ENCODE data around the gene PARP6.

The PARP6 gene

GRCh38 chr15:72249142-72249810, 23.1 kb downstream of the PARP6 start:
- H3K27me3 Mint-ChIP-seq, result no peaks in the 10 kb centered on the region
- H3K4me1 Mint-ChIP-seq (ENCODE audit: low read depth), result no peaks in the 10 kb centered on the region
- peaks cover 57% of the 10 kb centered on the region for H3K36me3 Mint-ChIP-seq (ENCODE audit: low read depth)
- no peak overlapping the region for H3K4me3 Mint-ChIP-seq
- H3K27ac Mint-ChIP-seq, result no peak overlapping the region
- no peaks in the 10 kb centered on the region for H3K9me3 Mint-ChIP-seq

GRCh38 chr15:72248514-72248913, 23.8 kb downstream of the PARP6 start:
- H3K4me1 Mint-ChIP-seq (ENCODE audit: low read depth), result no peaks in the 10 kb centered on the region
- H3K36me3 Mint-ChIP-seq (ENCODE audit: low read depth), result peaks cover 59% of the 10 kb centered on the region
- H3K27me3 Mint-ChIP-seq, result no peaks in the 10 kb centered on the region
- H3K27ac Mint-ChIP-seq, result no peak overlapping the region
- no peaks in the 10 kb centered on the region for H3K9me3 Mint-ChIP-seq
- no peak overlapping the region for H3K4me3 Mint-ChIP-seq

- Mint-ChIP-seq H3K4me1 (ENCODE audit: low read depth) (peaks cover 19% of the 10 kb centered on the region), H3K27me3 (no peaks in the 10 kb centered on the region), H3K27ac (no peak overlapping the region), H3K9me3 (no peaks in the 10 kb centered on the region), H3K4me3 (no peak overlapping the region), H3K36me3 (ENCODE audit: low read depth) (peaks cover 58% of the 10 kb centered on the region)
Observed at GRCh38 chr15:72242775-72243370, 29.5 kb downstream of the PARP6 start.

DNA sequence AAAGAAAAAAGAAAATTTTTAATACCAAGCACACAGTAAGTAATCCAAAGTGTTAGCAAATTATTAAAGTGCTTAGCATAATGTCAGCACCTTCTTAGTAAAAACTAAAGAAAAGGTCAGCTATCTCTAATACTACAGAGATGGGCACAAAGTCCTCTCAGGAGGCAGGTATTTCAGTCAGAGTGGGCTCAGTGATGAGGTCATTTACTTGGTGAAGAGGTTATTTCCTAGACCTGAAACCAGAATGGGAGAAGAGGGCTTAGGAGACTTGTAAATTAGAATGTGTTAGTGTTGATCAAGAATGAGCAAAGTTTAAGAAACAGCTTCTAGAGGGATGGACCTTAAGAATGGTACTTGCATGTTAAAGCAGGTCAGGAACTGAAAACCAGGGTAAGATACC, 32.7 kb downstream of the PARP6 start:
- Mint-ChIP-seq H3K27me3 (peaks cover 3% of the 10 kb centered on the region), H3K4me1 (ENCODE audit: low read depth) (peaks cover 37% of the 10 kb centered on the region), H3K27ac (peak overlapping the region; percentile 17), H3K4me3 (no peak overlapping the region), H3K9me3 (no peaks in the 10 kb centered on the region), H3K36me3 (ENCODE audit: low read depth) (peaks cover 53% of the 10 kb centered on the region)

DNA sequence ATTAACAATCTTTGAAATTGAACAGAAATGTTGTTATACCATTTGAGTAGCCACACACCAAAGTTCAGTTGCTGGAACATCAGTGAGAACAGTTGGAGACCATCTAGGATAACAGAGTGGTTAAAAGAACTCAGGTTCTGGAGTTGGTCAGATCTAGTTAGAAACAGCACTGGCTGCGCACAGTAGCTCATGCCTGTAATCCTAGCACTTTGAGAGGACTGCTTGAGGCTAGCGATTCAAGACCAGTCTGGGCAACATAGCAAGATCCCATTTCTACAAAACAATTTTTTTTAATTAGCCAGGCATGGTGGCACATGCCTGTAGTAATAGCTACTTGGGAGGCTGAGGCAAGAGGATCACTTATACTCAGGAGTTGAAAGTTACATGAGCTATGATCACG, 33.8 kb downstream of the PARP6 start:
- Mint-ChIP-seq H3K9me3 (no peaks in the 10 kb centered on the region), H3K27me3 (peaks cover 3% of the 10 kb centered on the region), H3K4me1 (ENCODE audit: low read depth) (peaks cover 37% of the 10 kb centered on the region), H3K36me3 (ENCODE audit: low read depth) (peaks cover 42% of the 10 kb centered on the region), H3K4me3 (no peak overlapping the region), H3K27ac (peak overlapping the region; percentile 61)

DNA sequence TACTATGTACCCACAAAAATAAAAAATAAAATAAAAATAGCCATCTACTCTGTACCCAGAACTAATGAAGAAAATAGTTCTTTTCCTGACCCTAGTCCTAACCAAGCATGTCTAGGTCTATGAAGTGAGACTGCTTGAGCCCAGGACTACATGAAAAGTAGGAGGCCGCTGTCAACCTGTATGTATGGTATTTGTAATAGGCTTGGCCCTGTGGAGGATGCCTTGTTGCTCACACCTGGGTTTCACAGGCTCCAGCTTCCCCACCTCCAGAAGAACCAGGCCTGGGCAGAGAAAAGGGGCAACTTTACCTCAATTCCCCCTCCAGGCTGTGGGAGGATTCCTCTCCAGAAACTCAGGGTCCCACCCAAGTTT, 34.5 kb downstream of the PARP6 start:
- Mint-ChIP-seq H3K4me3 (peak overlapping the region; percentile 83), H3K36me3 (ENCODE audit: low read depth) (peaks cover 37% of the 10 kb centered on the region), H3K9me3 (no peaks in the 10 kb centered on the region), H3K27ac (peak overlapping the region; percentile 99), H3K4me1 (ENCODE audit: low read depth) (peaks cover 40% of the 10 kb centered on the region), H3K27me3 (peaks cover 3% of the 10 kb centered on the region)

DNA sequence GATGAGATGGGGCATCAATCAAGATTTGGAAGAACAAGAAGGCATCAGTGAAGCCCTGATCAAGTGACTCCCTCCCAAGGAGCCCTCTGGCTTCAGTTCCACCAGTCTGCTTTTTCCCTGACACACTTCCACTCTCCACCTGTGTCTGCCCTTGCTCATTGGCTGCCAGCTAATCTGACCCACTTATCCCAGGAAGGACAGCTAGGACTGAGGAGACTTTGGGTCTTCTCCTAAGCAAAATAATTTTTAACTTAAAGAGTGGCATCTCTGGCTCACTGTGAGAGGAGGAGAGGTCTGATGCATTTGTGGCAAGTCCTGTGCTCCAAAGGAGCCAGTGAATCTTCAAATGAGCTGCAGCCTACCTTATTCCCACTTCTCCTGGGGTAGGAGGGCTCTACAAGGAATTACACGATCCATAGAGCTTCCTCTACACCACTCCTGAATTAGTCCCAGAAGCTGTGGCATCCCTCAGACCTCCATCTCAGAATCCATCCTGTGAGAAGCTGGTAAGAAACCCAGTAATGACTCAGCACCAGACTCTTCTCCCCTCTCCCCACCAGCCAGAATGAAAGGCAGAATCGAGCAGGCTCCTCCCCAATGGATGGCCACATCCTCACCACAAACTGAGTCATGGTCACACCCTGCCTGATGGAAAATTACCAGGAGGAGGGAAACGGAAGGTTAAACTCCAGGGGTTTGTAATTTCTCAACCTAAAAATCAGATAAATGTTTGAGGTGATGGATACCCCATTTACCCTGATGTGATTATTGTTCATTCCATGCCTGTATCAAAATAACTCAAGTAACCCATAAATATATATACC, 35.1 kb downstream of the PARP6 start:
- peaks cover 3% of the 10 kb centered on the region for H3K27me3 Mint-ChIP-seq
- peak overlapping the region; percentile 83 for H3K4me3 Mint-ChIP-seq
- peak overlapping the region; percentile 99 for H3K27ac Mint-ChIP-seq
- H3K4me1 Mint-ChIP-seq (ENCODE audit: low read depth), result peaks cover 46% of the 10 kb centered on the region
- H3K36me3 Mint-ChIP-seq (ENCODE audit: low read depth), result peaks cover 31% of the 10 kb centered on the region
- no peaks in the 10 kb centered on the region for H3K9me3 Mint-ChIP-seq

- Mint-ChIP-seq H3K9me3 (no peaks in the 10 kb centered on the region), H3K27ac (peak overlapping the region; percentile 99), H3K27me3 (peaks cover 3% of the 10 kb centered on the region), H3K4me3 (peak overlapping the region; percentile 83), H3K36me3 (ENCODE audit: low read depth) (peaks cover 26% of the 10 kb centered on the region), H3K4me1 (ENCODE audit: low read depth) (peaks cover 54% of the 10 kb centered on the region)
Observed at GRCh38 chr15:72236381-72237003, 35.9 kb downstream of the PARP6 start.

DNA sequence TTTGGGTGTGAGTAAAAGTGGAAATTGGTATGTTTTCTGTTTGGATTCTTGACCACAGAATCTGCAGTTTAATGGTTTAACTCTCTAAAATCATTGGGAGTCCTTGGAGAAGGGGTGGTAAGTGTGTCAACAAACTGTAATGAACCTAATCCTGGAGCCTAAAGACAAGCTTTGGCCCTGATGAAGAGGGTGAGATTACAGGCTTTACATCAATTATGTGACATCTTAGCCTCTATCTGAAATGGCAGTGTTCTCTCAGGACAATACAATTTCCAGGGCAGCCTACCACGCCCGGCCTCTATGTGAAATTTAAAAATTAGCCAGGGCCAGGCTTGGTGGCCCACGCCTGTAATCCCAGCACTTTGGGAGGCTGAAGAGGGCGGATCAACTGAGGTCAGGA, 37.1 kb downstream of the PARP6 start:
- peaks cover 3% of the 10 kb centered on the region for H3K27me3 Mint-ChIP-seq
- H3K4me1 Mint-ChIP-seq (ENCODE audit: low read depth), result peaks cover 54% of the 10 kb centered on the region

DNA sequence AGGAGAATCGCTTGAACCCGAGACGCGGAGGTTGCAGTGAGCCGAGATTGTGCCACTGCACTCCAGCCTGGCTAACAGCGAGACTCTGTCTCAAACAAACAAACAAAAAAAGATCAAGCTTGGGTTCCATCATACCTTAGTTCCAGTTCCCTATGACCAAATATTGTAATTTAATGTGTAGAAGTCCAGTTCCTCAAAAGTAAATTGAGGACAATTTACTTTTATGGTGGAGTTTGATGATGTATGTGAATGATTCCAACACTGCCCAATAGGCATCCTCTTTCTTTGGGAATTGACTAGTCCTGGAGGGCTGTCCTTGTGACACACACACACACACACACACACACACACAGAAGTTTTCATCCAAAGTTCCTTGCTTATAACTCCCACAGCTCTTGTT, 38.6 kb downstream of the PARP6 start:
- no peak overlapping the region for H3K4me3 Mint-ChIP-seq
- H3K27ac Mint-ChIP-seq, result no peak overlapping the region
- H3K27me3 Mint-ChIP-seq, result peaks cover 3% of the 10 kb centered on the region
- peaks cover 25% of the 10 kb centered on the region for H3K36me3 Mint-ChIP-seq (ENCODE audit: low read depth)
- peaks cover 49% of the 10 kb centered on the region for H3K4me1 Mint-ChIP-seq (ENCODE audit: low read depth)
- no peaks in the 10 kb centered on the region for H3K9me3 Mint-ChIP-seq

More for the DNA sequence above, 37.1 kb downstream of the PARP6 start:
- H3K27ac Mint-ChIP-seq, result peak overlapping the region; percentile 12
- H3K9me3 Mint-ChIP-seq, result no peaks in the 10 kb centered on the region
- peaks cover 21% of the 10 kb centered on the region for H3K36me3 Mint-ChIP-seq (ENCODE audit: low read depth)
- H3K4me3 Mint-ChIP-seq, result no peak overlapping the region

- peaks cover 34% of the 10 kb centered on the region for H3K36me3 Mint-ChIP-seq (ENCODE audit: low read depth)
- no peaks in the 10 kb centered on the region for H3K9me3 Mint-ChIP-seq
- H3K27ac Mint-ChIP-seq, result peak overlapping the region; percentile 99
- H3K4me1 Mint-ChIP-seq (ENCODE audit: low read depth), result peaks cover 45% of the 10 kb centered on the region
- peak overlapping the region; percentile 94 for H3K4me3 Mint-ChIP-seq
- no peaks in the 10 kb centered on the region for H3K27me3 Mint-ChIP-seq
Observed at GRCh38 chr15:72231833-72232478, 40.4 kb downstream of the PARP6 start.

DNA sequence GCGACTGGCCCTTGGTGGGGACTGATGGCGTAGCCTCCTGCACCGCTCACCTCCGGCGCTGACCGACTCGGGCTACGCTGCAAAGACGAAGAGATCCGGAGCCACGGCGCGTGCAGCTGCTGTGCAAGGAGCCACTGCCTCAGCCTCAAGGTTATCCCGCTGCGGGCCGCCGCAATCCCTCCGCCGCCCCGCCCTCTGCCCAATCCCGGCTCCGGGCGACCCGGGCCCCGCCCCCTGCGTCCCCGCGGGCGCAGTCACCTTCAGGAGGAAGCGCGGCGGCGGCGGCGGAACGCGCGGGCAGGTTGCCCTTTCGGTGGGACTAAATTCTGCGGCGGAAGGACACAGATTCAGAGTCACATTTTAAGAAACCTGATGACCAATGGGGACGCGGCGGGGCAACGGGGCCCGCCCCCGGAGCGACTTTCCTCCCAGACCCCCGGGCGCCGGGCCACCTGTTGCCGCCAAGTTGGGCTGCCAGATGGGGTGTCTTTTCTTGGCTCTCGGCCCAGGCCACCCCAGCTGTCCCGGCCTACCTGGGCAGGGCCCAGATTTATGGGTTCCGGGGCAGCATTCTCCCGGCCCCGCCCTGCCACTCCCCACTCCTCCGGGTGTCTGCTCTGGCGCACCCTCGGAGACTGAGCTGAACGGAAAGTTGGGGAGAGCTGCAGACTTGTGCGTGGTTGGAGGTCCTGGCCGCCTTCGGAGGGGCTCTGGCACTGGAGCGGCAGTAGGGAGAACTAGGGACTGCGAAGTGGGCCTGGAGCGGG, 41.1 kb downstream of the PARP6 start, which contains the start of gene PKM:
Gene PKM, minus strand, starts transcription at position 125 of the 767 bp plus-strand sequence. CDS start 12,093 bp downstream, outside the sequence.
- no peaks in the 10 kb centered on the region for H3K27me3 Mint-ChIP-seq
- peak within 1 kb of the TSS; percentile 94 for H3K4me3 Mint-ChIP-seq
- peak within 1 kb of the TSS; percentile 99 for H3K27ac Mint-ChIP-seq
- peaks cover 40% of the 10 kb centered on the region for H3K36me3 Mint-ChIP-seq (ENCODE audit: low read depth)
- peaks cover 44% of the 10 kb centered on the region for H3K4me1 Mint-ChIP-seq (ENCODE audit: low read depth)
- H3K9me3 Mint-ChIP-seq, result no peaks in the 10 kb centered on the region

DNA sequence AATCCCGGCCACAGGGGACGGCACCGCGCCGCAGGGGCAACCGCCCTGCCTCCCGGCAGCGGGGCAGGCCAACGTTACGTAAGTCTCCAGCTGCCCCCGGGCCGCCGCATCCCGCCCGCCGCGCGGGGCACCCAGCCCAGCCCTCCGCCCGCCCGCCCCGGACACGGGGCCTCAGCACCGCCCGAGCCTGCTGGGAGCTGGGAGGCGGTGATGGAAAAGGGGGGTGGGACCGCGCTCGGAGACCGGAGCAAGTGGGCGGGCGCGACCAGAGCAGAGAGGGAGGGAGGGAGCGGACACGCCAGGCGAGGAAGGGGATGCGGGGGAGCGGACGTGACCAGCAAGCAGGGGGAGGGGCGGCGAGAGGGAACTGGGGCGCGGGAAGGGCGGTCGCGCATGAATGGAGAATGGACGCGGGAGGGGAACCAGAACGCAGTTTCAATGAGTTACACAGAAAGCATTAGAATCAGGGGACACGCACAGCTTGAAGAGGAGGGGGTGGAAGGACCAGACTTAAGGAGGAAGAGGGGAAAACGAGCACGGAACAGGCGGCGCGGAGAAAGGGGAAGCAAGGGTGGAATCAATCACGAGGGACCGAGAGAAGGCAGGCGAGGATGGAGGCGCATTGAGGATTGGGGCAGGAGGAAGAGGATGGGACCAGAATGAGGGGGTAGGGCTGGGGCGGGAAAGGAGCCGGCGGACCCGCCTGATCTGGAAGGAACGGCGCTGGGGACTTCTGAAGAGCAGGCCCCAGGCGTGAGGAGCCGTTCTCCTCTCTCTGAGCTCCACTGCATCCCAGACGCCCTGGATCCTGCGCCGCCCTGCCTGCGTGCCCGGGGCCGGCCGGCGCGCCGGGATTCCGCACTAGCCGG, 41.9 kb downstream of the PARP6 start:
- H3K9me3 Mint-ChIP-seq, result no peaks in the 10 kb centered on the region
- H3K27me3 Mint-ChIP-seq, result no peaks in the 10 kb centered on the region
- peak overlapping the region; percentile 94 for H3K4me3 Mint-ChIP-seq
- peaks cover 49% of the 10 kb centered on the region for H3K4me1 Mint-ChIP-seq (ENCODE audit: low read depth)
- H3K27ac Mint-ChIP-seq, result peak overlapping the region; percentile 99
- H3K36me3 Mint-ChIP-seq (ENCODE audit: low read depth), result peaks cover 48% of the 10 kb centered on the region
